ENCODE measurements around the gene NPC1. TPM values are rescaled to one million over a fixed set of nuclear protein-coding genes. Genes with fewer than 3 reads are reported as not detected.

Gene NPC1
- total RNA-seq, 4 donors from 2014 or later: 62.8 to 96.4 (median 77.3) TPM

GRCh38 chr18:23503038-23503962, 83.0 kb downstream of the NPC1 start, which contains the start of gene RMC1:
Gene RMC1, plus strand, starts transcription at chr18:23503511. Its CDS starts 108 bp downstream, at chr18:23503619.
- Histone ChIP-seq H3K36me3 (peaks cover 0 to 5% (median 4%) of the 10 kb centered on the region in 3 donors), H3K9me3 (no peaks in the 10 kb centered on the region), H3K27ac (peak within 1 kb of the TSS; percentile 85 to 97 (median 94)), H3K27me3 (no peaks in the 10 kb centered on the region), H3K4me3 (peak within 1 kb of the TSS; percentile 66 to 95 (median 82)), H3K4me1 (peaks cover 0 to 44% (median 21%) of the 10 kb centered on the region in 4 donors)
- 1% methylated on average over 19 to 78 of the region's 110 CpGs for WGBS, 2 donors
- peak; percentile 93 for DNase-seq (ENCODE audit: low spot score in 2 of 2)
- TF ChIP-seq, protein P1, sequence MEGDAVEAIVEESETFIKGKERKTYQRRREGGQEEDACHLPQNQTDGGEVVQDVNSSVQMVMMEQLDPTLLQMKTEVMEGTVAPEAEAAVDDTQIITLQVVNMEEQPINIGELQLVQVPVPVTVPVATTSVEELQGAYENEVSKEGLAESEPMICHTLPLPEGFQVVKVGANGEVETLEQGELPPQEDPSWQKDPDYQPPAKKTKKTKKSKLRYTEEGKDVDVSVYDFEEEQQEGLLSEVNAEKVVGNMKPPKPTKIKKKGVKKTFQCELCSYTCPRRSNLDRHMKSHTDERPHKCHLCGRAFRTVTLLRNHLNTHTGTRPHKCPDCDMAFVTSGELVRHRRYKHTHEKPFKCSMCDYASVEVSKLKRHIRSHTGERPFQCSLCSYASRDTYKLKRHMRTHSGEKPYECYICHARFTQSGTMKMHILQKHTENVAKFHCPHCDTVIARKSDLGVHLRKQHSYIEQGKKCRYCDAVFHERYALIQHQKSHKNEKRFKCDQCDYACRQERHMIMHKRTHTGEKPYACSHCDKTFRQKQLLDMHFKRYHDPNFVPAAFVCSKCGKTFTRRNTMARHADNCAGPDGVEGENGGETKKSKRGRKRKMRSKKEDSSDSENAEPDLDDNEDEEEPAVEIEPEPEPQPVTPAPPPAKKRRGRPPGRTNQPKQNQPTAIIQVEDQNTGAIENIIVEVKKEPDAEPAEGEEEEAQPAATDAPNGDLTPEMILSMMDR (IDR thresholded peaks at IDR 0.05): peak in 3 of 5 experiments; percentile 10 to 57 (median 19)
- TF ChIP-seq POLR2A (IDR thresholded peaks at IDR 0.05) (peak; percentile 43 to 72), EP300 (IDR thresholded peaks at IDR 0.05) (peak; percentile 48 to 87)

DNA sequence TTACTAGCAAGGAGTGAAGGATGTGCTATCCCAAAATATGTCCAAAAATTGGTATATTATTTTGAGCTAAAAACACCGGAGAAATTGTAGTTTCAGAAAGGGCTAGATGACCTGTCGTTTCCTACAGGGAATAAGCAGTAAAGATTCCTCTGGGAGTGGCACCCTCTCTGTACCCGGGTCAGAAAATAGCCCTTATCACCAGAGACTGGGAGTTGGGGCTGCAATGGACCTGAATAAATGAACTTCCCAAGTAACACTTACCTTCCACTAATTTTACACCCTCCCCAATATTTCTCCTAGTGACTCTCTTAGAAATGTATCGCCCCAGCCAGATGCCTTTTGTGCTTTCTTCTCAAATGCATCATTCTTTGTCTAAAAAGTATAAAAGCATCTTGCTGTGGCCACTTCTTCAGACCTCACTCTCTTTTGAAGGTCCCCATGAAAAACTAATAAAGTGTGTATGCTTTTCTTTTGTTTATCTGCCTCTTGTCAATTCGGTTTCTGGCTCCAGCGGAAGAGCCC, 83.7 kb downstream of the NPC1 start:
- Histone ChIP-seq H3K4me3 (peak overlapping the region; percentile 66 to 95 (median 82)), H3K4me1 (peaks cover 0 to 44% (median 21%) of the 10 kb centered on the region in 4 donors), H3K36me3 (no peaks in the 10 kb centered on the region), H3K27ac (peak overlapping the region; percentile 85 to 97 (median 94)), H3K9me3 (no peaks in the 10 kb centered on the region), H3K27me3 (no peaks in the 10 kb centered on the region)
- no peak for DNase-seq (ENCODE audit: low spot score in 2 of 2)
- TF ChIP-seq EP300 (IDR thresholded peaks at IDR 0.05) (no peak), POLR2A (IDR thresholded peaks at IDR 0.05) (no peak)
- TF ChIP-seq, protein P1 (IDR thresholded peaks at IDR 0.05): peak in 2 of 5 experiments; percentile 4 to 9
- 14 to 25% methylated on average over 6 of the region's 6 CpGs for WGBS, 2 donors

- Histone ChIP-seq H3K9me3 (no peaks in the 10 kb centered on the region), H3K27ac (no peak overlapping the region), H3K36me3 (no peaks in the 10 kb centered on the region), H3K4me3 (no peak overlapping the region), H3K27me3 (no peaks in the 10 kb centered on the region), H3K4me1 (peaks cover 0 to 44% (median 21%) of the 10 kb centered on the region in 4 donors)
- 83 to 88% methylated on average over 6 of the region's 6 CpGs for WGBS, 2 donors
- TF ChIP-seq, protein P1 (IDR thresholded peaks at IDR 0.05): no peak
- no peak for TF ChIP-seq POLR2A (IDR thresholded peaks at IDR 0.05)
- TF ChIP-seq EP300 (IDR thresholded peaks at IDR 0.05): no peak
- no peak for DNase-seq (ENCODE audit: low spot score in 2 of 2)
These were observed 84.7 kb downstream of the NPC1 start for GRCh38 chr18:23501626-23502025.

- TF ChIP-seq EP300 (IDR thresholded peaks at IDR 0.05) (no peak), POLR2A (IDR thresholded peaks at IDR 0.05) (no peak)
- TF ChIP-seq, protein P1 (IDR thresholded peaks at IDR 0.05): no peak
- no peak overlapping the region for H3K27ac ChIP-seq
- 58 to 69% methylated on average over 11 of the region's 11 CpGs for WGBS, 2 donors
- no peaks in the 10 kb centered on the region for H3K36me3 ChIP-seq
- peaks cover 0 to 23% (median 9%) of the 10 kb centered on the region in 4 donors for H3K4me1 ChIP-seq
- no peaks in the 10 kb centered on the region for H3K27me3 ChIP-seq
- H3K9me3 ChIP-seq: no peaks in the 10 kb centered on the region
- H3K4me3 ChIP-seq: no peak overlapping the region
- DNase-seq (ENCODE audit: low spot score in 2 of 2): no peak
These were observed 87.0 kb downstream of the NPC1 start for GRCh38 chr18:23499291-23499781.
